ENCODE measurements around the gene PLCD4.

GRCh38 chr2:218576854-218577253 lies 30.8 kb upstream of the PLCD4 start:
- TF ChIP-seq CTCF (IDR thresholded peaks at IDR 0.05; ENCODE audit: low read depth, low read length) (no peak), POLR2A (IDR thresholded peaks at IDR 0.05; ENCODE audit: extremely low read depth, insufficient read length) (no peak), MYC (IDR thresholded peaks at IDR 0.05; ENCODE audit: low read depth, low read length) (no peak), MAX (IDR thresholded peaks at IDR 0.05; ENCODE audit: low read depth, low read length) (no peak)

Data from NB4 (cell line).